SK-MEL-5 (cell line): ENCODE results near the gene ACP6. TPM values are rescaled to one million over a fixed set of nuclear protein-coding genes. Genes with fewer than 3 reads are reported as not detected.
"Not testable (repeated sequence)": the region's sequence is repeated elsewhere in the genome, so short reads cannot be mapped to it uniquely, and the experiment has no call there.

Experiments used
- DNase-seq: peaks from one replicate; pipeline ENCODE4 v3.0.0-alpha.2; 2016; ENCODE audit warnings: low read depth, low spot score
- in situ Hi-C: cut with HindIII; loops from 2 replicates; pipeline ENCODE4 v1.10.0; 2016; ENCODE audit warnings: low sequenced_read_pairs, high pct_unique_total_duplicates, low pct_unique_long_range_greater_than_20kb
- polyA plus RNA-seq, 2 experiments: library from polyadenylated mRNA; depleted of rRNA; stranded (reverse); fragments of >200 nt; gene quantifications; 2 replicates each; pipeline ENCODE4 v1.2.3, GENCODE V29; 2015
- total RNA-seq: library from RNA; depleted of rRNA; stranded (reverse); fragments of >200 nt; shearing (Covaris generic); gene quantifications from 2 replicates; pipeline ENCODE4 v1.2.3, GENCODE V29; 2014; rRNA removed

Gene ACP6
- 12.0 and 22.4 TPM in 2 replicates for total RNA-seq
- 12.7 and 19.4 TPM in 2 replicates for polyA plus RNA-seq (2015; cell fraction: cytosol; rRNA removed)
- polyA plus RNA-seq (2015; cell fraction: nucleus; rRNA removed): 63.2 and 92.2 TPM in 2 replicates

DNA sequence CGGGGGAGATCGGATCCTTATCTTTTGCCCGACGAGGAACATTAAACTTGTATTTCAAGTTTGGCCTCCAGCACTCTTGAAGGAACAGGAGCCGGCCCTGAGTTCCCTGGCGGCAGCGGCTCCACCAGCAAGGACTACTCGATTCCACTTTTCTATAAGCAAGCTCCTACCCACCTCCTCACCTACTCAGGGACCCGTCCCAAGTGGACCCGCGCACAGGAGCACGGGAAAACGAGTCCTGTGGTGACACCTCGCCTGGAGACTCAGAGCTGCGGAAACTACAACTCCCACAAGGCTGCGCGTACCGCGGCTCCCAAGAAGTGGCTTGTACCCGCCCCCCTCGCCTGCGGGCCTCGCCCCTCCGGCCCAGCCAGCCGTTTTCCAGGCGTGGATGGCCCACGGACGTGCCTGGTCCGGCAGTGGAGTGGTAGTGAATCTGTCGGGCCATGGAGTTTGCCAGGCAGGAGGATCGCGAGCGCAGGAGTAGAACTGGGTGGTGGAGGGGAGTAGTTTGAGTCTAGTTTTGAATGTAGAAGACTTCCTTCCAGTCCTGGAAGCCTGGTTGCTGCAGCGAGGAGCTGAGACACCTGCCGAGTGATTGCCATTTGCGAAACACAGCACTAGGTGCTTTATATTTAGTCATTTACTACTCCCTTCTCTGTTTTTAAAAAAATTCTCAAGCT lies at the start of gene ACP6:
Gene ACP6 (minus strand): TSS at position 206 of the 683 bp plus-strand sequence. CDS start 476 bp downstream, outside the sequence.
- in situ Hi-C loops: no loop called here
- peak; percentile 99 for DNase-seq

DNA sequence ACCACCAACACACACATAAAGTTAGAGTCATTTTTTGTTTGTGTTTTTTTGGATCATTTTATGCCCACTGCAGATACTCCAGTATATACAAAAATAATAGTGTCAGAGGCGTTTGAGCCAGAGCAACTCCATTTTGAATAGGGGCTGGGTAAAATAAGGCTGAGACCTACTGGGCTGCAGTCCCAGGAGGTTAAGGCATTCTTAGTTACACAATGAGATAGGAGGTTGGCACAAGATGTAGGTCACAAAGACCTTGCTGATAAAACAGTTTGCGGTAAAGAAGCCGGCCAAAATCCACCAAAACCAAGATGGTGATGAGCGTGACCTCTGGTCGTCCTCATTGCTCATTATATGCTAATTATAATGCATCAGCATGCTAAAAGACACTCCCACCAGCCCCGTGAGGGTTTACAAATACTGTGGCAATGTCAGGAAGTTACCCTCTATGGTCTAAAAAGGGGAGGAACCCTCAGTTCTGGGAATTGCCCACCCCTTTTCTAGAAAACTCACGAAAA lies 49.4 kb upstream of the ACP6 start:
- DNase-seq: no peak
- in situ Hi-C loops: no loop called here

DNA sequence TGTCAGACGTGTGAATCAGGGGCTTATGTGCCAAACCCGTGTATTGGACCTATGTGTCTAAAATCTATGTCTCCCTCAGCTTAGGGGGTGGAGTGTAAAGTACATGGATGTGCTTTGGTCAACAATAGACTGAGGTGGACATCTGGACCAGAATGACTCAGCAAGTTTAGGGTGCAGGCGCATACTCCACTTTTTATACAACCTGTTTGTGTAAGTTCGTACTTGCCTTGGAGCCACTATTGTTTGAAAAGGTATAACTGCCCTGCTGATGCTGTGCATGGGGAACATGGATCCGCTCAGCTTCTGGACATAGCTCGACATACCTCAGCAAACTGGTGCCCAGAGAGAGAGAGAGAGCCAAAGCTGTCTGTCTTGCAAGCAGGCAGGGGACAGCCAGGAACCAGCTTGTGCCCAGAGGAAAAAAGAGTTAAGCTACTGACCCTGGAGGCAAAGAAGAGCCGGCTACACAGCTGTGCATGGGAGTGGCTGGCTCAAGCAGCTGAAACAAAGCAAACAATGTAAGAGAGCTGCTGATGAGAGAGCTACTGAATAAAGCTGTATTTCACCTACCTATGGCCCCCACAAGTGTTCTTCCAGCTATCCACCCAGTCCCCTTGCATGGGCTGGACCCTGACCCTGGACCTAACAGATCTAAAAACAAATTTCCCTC lies 48.8 kb upstream of the ACP6 start:
- in situ Hi-C loops: no loop called here
- DNase-seq: no peak

DNA sequence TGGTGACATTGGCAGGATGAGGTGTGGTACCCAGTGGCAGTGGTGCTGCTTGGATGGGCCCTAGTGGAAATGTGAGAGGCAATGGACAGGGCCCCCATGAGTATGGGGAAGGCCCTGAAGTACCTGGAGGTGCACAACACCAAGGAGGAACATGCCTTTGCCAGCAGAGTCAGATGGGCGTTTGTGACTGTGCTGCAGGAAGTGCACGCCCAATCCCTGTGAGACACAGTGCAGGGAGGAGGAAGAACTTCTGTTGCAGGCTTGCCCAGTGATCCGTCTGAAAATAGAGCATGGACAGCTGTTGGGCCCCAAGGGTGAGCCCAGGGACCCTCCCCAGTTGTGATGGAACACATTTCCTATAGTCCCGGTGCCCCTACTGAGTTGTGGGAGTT lies 47.4 kb upstream of the ACP6 start:
- in situ Hi-C loops: no loop called here
- no peak for DNase-seq

DNA sequence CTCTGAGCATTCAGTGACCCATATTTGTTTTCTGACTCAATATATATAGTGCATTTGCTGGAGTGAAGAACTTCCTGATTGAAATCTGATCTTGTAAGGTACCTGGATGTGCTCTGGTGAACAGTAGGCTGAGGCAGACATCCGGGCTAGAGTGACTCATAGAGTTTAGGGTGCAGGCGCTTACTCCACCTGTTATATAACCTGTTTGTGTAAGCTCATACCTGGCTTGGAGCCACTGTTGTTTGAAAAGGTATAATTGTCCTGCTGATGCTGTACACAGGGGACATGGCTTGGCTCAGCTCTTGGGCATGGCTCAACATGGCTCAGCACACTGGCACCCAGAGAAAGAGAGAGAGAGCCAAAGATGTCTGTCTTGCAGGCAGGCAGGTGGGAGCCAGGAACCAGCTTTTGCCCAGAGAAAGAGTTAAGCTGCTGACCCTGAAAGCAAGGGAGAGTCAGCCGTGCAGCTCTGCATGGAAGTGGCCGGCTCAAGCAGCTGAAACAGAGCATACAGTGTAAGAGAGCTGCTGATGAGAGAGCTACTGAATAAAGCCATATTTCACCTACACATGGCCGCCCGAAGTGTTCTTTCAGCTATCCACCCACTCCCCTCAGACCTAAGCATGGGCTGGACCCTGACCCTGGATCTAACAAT lies 46.9 kb upstream of the ACP6 start:
- in situ Hi-C loops: no loop called here
- DNase-seq: no peak

DNA sequence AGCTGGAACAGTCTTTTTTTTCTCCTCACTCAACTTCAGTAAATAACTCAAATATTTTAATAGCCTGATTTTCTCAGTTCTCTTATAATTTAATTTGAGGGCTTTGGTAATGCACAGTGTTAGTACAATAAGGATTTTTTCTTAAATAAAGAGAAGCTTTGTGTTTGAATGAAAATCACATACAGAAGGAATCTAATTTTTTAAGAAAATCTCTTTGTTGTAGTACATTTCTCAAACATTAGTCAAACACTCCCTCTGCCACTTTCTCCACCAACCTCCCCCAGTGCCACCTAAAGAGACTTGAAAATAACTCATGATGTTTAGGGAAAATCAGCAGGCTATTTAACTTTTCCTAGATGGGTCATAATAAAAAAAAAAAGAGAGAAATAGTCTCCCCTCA lies 42.3 kb upstream of the ACP6 start:
- DNase-seq: no peak
- in situ Hi-C loops: no loop called here

DNA sequence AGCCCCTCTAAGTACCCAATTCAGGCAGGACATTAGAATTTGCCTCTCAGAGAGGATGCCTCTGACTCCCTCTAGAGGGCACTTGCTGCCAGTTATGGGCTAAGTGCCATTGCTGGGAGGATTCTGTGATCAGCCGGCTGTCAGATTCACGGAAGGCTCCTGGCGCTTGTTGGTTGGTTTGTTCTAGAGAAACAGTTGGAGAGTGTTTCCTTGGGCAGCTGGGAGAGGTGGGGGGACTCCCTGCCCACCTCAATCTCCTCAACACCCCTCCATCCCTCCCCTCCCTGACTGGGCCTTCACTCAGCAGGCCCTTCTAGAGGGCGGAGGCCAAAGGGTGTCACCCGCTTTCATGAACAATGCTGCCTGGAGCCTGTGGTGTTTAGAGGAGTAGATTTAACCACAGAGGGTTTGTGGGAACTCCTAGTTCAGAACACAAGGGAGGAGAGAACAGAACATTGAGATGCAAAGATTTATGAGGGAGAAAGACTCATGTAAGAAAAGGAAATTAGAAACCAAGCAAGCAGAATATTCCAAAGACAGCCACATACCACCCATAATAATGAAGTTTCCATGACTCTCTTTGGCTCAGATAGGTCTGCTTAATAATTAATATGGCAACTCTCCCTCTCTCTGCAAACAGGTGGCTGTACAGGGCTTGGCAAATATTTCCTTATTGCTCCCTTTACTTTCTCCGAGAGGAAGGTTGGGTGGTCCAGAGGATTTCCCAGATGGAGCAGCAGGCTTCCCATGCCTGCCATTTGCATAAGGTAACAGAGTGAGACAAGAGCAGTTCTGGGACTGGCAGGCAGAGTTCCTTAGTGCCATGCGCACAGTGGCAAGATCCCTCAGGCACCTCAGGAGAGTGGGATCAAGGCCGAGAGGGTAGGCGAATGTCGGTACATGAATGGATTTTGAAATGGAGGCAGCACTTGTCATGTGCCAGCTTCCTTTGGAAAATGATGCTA lies 30.0 kb upstream of the ACP6 start:
- in situ Hi-C loops: no loop called here
- DNase-seq: peak; percentile 87

DNA sequence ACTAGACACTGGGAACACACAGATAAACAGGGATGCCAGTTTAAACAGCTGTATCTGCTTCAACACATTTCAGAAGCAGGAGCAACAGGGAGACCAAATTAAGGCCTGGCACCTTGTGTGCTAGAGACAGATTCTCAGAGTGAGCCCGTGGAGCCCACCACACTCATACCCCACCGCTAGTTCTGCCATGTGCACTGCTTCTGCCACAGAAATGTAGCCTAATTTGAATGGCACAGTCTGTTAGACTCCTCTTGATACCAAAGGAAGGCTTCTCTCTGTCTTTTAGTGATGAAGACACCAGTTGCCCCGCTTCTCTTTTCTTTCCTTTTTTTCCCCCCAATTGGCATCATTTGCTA lies 29.3 kb upstream of the ACP6 start:
- DNase-seq: no peak
- in situ Hi-C loops: no loop called here

DNA sequence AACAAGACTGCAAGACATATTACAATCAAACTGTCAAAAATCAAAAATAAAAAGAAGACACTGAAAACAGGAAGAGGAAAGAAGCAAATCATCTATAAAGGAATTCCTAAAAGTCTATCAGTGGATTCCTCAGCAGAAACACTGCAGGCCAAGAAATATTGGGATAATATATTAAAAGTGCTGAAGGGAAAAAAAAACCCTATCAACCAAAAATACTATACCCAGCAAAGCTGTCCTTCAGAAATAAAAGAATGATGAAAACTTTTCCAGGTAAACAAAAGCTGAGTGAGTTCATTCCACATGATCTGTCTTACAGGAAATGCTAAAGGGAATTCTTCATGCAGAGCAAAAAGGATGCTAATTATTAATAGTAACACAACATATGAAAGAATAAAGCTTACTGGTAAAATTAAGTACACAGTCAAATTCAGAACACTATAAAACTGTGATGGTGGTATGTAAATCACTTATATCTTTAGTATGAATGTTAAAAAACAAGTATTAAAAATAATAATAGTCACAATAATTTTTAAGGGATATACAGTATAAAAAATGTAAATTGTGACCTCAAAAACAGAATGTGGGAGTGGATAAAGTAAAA lies 12.9 kb upstream of the ACP6 start:
- in situ Hi-C loops: no loop called here

DNA sequence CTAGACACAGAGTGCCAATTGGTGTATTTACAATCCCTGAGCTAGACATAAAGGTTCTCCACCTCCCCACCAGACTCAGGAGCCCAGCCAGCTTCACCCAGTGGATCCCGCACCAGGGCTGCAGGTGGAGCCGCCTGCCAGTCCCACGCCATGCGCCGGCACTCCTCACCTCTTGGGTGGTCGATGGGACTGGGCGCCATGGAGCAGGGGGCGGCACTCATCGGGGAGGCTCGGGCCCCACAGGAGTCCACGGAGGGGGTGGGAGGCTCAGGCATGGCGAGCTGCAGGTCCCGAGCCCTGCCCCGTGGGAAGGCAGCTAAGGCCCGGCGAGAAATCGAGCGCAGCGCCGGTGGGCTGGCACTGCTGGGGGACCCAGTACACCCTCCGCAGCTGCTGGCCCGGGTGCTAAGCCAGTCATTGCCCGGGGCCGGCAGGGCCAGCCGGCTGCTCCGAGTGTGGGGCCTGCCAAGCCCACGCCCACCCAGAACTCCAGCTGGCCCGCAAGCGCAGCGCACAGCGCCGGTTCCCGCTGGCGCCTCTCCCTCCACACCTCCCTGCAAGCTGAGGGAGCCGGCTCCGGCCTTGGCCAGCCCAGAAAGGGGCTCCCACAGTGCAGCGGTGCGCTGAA lies 10.4 kb upstream of the ACP6 start:
- DNase-seq, in situ Hi-C loops: not testable (repeated sequence)

More for the DNA sequence above, 12.9 kb upstream of the ACP6 start:
- DNase-seq: no peak

DNA sequence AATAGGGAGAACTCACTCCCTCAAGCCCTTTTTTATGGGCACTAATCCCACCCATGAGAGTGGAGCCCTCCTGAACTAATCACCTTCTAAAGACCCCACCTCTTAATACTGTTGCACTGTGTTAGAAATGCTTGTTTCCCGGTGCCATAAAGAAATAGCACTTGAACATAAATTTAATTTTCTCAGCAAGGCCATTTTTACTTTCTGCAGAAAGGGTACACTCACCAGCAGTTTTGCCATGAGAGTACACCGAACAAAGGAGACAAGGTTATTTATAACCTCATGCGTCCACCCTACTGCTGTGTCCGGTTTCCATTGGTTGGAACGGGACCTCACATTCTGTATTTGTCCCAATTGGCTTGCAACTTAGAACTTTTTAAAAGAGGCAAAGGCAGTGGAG lies 7.4 kb upstream of the ACP6 start:
- DNase-seq, in situ Hi-C loops: not testable (repeated sequence)

DNA sequence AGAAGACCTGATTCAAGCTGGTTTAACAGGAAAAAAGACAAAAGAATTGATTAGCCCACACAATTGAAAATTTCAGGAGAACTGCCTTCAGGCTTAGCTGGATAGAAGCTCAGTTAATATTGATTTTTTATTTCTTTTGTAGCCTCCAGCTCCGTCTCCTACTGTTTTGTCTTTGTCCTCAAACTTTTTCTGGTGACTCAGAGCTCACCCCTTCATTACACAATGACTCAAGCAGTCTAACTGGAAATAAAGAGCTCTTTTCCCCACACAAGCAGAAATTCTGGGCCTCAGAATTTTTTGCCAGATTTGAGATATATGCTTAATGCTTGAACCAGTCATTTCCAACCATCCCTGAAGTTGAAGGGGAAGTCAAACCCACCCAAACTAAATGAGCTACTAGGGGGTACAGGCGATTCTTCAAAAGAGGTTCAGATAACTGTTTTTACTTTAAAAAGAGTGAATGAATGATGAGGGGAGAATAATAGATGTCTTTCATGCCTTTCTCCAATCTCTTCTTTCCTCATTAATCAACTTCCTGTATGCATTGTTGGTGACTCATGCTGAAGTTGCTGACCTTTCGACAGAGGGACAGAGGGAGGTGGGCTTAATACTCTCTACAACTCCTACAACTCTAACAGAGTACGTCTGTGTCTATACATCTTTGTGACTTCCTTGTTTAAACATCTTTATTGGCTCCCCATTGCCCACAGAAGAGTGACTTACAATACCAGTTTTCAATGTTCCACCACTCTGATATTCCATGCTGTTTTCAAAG lies 6.2 kb upstream of the ACP6 start:
- in situ Hi-C loops: no loop called here
- peak; percentile 94 for DNase-seq

DNA sequence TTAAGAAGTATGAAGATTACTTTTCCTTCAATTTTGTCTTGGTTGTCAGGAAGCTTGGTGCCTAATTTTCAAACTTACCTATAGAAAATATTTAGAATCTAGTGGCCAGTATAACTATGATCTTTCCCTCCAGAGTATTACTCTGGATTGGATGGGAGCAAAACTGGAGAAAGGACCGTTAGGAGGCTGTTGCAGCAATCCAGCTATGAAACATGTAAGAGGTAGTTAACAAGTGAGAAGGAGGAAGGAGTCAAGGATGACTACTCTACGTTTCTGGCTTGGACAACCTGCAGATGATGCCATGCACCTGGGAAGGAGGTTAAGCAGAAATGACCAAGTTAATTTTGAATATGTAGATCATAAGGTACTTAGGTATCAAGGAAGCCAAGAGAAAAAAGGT lies 3.5 kb upstream of the ACP6 start:
- in situ Hi-C loops: no loop called here
- no peak for DNase-seq

DNA sequence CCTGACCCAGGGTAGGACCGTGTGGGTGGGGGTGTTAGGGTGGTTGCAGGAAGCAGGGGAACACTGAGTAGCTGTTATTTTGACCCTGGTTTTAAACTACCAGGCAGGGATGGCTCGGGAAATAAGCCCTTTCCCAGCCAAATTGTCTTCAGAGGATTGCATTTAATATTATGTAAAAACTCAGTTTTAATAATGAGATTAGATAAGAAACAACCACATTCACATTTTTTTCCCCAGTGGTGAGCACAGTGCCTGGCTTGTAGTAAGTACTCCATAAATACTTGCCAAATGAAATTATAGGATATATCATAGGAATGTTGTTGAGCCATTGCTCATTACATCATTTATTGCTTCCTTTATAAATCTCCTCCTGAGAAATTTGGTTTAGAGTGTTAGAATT lies 3.1 kb upstream of the ACP6 start:
- no peak for DNase-seq
- in situ Hi-C loops: no loop called here

DNA sequence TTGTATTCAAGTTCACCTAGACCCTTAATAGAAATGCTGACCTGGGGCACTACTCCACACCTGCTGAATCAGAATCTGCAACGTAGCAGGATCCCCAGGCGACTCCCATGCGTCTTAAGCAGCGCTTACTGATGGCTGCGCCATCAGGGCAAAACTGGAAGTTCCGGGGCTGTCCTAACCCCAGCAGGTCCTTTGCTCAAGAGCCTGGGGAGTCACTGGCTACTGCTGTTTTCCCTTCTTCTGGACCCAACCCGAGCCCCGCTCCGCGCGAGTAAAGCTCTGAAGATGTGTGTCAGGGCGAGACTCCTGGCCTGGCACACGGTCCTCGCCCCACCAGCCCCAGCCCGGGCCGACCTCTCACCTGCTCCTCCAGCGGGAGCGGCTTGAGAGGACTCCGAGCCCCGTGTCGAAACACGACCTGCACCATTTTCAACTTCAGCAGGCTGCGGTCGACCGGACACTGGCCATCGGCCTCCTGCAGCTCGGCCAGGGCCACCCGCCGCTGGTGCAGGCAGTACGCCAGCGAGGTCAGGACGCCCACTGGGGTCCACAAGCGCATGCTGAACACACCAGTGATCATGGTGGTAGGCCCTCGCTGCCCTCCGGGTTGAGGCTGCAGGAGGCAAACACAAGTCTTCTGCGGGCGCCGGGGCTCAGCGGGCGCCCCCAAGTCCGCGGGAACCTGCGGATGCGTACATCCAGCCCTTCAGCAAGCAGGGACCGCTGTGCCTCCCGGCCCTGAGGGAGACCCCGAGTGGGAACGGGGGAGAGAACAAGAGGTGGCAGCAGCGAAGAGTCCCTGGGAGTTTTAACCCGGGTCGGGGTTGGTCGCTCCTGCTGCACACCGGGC lies 630 bp downstream of the ACP6 start:
- in situ Hi-C loops: no loop called here
- DNase-seq: peak; percentile 55
